Measurements from ENCODE around the gene SIGLEC9. TPM values are rescaled to one million over a fixed set of nuclear protein-coding genes. Genes with fewer than 3 reads are reported as not detected.

SIGLEC9 gene
- total and polyA plus RNA-seq, 2 of the 8 experiments (the other 6 are each of a cell fraction or from before 2014, with no cell fraction given) = not detected

DNA sequence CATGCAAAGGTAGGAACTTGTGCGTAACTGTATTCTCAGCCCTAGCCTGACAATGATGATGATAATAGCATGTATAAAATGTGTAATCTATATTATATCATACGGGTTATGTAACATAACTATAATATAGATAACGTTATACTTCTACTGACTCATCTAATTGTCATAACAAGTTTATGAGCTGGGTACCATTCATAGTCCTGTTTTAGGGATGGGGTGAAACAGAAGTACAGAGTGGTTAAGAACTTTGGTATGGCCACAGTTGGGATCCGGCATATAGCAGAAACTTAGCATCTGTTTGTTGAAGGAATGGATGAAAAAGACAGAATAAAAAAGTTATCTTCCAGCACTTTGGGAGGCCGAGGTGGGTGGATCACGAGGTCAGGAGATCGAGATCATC lies 21.7 kb upstream of the SIGLEC9 start:
- H4K5ac ChIP-seq (ENCODE audit: insufficient read length, low read depth, low read length) = no peak overlapping the region
- peaks cover 6% of the 10 kb centered on the region for H3K79me1 ChIP-seq (ENCODE audit: low read depth, low read length)
- no peak overlapping the region for H2BK120ac ChIP-seq (replicated peaks; ENCODE audit: low read depth, low read length)
- H3K79me2 ChIP-seq (ENCODE audit: control insufficient read depth in 1 of 2, insufficient read depth in 2 of 2, low read length in 2 of 2) = no peaks in the 10 kb centered on the region
- POLR2A ChIA-PET (ENCODE audit: partially characterized antibody) = no interaction called here
- peaks cover 7% of the 10 kb centered on the region; the same call in 1 of the 2 replicates for H3K23me2 ChIP-seq (ENCODE audit: low read depth, low read length)
- no peak overlapping the region for H3K4me3 ChIP-seq (ENCODE audit: extremely low read depth in 1 of 4, insufficient read depth in 2 of 4, low read depth in 3 of 4, low read length in 4 of 4)
- CTCF ChIA-PET (ENCODE audit: partially characterized antibody) = interaction anchor here (1.1 kb wide), 1 partner anchor 86 kb away, joined by 3 read pairs; no protein-coding TSS in a partner anchor
- no peak overlapping the region for H4K8ac ChIP-seq (ENCODE audit: extremely low read depth, insufficient read depth, low read length)
- H4K20me1 ChIP-seq (replicated peaks in 1 of 2; ENCODE audit: control insufficient read depth in 1 of 2, insufficient read depth in 2 of 2, low read length in 2 of 2) = peaks cover 2 to 8% of the 10 kb centered on the region in 2 experiments
- no peak overlapping the region for H3K23ac ChIP-seq (ENCODE audit: insufficient read length)
- no peak overlapping the region for H3K4me2 ChIP-seq (ENCODE audit: insufficient read depth in 1 of 2, low read depth in 2 of 2, low read length in 2 of 2)
- no peak overlapping the region for H3K14ac ChIP-seq (ENCODE audit: insufficient read length)
- DNase-seq (ENCODE audit: low read depth in 1 of 2, low spot score in 2 of 2) = no peak
- H3K9ac ChIP-seq (replicated peaks in 1 of 4; ENCODE audit: extremely low read depth in 1 of 4, low read depth in 3 of 4, low read length in 3 of 4) = no peak overlapping the region
- no peak overlapping the region for H3K18ac ChIP-seq (ENCODE audit: extremely low read depth, low read length)
- no peak overlapping the region for H3K4ac ChIP-seq (replicated peaks; ENCODE audit: insufficient read length, low read depth, low read length)
- no peak for FAIRE-seq
- no peak overlapping the region for H2BK5ac ChIP-seq (ENCODE audit: low read depth, low read length)
- no peaks in the 10 kb centered on the region; a peak in 1 of 7 replicates for H3K27me3 ChIP-seq (replicated peaks in 1 of 4; ENCODE audit: control insufficient read depth in 3 of 4, extremely low read depth in 1 of 4, insufficient read depth in 3 of 4, low read length in 3 of 4)
- H3K56ac ChIP-seq (replicated peaks; ENCODE audit: insufficient read length, low read depth, low read length) = no peak overlapping the region
- H3K9me3 ChIP-seq (ENCODE audit: insufficient read depth in 2 of 2, low read depth in 1 of 2, low read length in 1 of 2) = no peaks in the 10 kb centered on the region
- 91% methylated on average over 7 of the region's 7 CpGs; no CpG with 5 or more reads in 1 of the 2 experiments for WGBS, 2 experiments (ENCODE audit: extremely low coverage in 1 of 2, insufficient coverage in 1 of 2, insufficient read length in 1 of 2, insufficient replicate concordance in 2 of 2, low coverage in 1 of 2, low lambda C conversion rate in 2 of 2, missing lambda C conversion rate in 1 of 2)
- no peak overlapping the region for H3K27ac ChIP-seq (ENCODE audit: low read depth, low read length)
- H2BK12ac ChIP-seq (ENCODE audit: low read depth, low read length) = no peak overlapping the region
- no peak overlapping the region for H4K91ac ChIP-seq (replicated peaks; ENCODE audit: insufficient read length, low read length)
- H2BK20ac ChIP-seq (ENCODE audit: low read length) = no peak overlapping the region
- H3K36me3 ChIP-seq (ENCODE audit: control insufficient read depth in 2 of 4, insufficient read depth in 4 of 4, low read length in 3 of 4) = peaks cover 0 to 7% (median 1%) of the 10 kb centered on the region in 4 experiments; a peak in 4 of 8 replicates
- no peak overlapping the region for H2BK15ac ChIP-seq (ENCODE audit: low read length)
- TF ChIP-seq SIN3A (conservative IDR thresholded peaks at IDR 0.05 in 1 of 2, IDR thresholded peaks at IDR 0.05 in 1 of 2; ENCODE audit: low read depth in 1 of 2, low read length in 2 of 2) (no peak), SP2 (IDR thresholded peaks at IDR 0.05; ENCODE audit: low read length) (no peak), YY1 (IDR thresholded peaks at IDR 0.05; ENCODE audit: low read depth, low read length) (no peak), RBBP5 (IDR thresholded peaks at IDR 0.05; ENCODE audit: borderline replicate concordance, low read depth, low read length) (no peak), POU5F1 (IDR thresholded peaks at IDR 0.05; ENCODE audit: low read depth, low read length) (no peak)
- no peak overlapping the region for H2AK5ac ChIP-seq (ENCODE audit: low read depth, low read length)
- H3K4me1 ChIP-seq (replicated peaks in 1 of 4; ENCODE audit: control insufficient read depth in 3 of 4, insufficient read depth in 4 of 4, low read length in 3 of 4) = peaks cover 0 to 6% (median 0%) of the 10 kb centered on the region in 4 experiments; a peak in 3 of 7 replicates
- no peak overlapping the region for H2AFZ ChIP-seq (ENCODE audit: low read length)

Measured in H1 (cell line).